Neural progenitor cell (in vitro differentiated cells): ENCODE data around the gene PPP6R3. TPM values are rescaled to one million over a fixed set of nuclear protein-coding genes. Genes with fewer than 3 reads are reported as not detected.

Source experiments
- DNase-seq: peaks from one replicate; pipeline ENCODE4 v3.0.0-alpha.2; 2016; ENCODE audit warnings: low spot score
- H2AFZ ChIP-seq: fragments of 200-600 bp; sonication (generic); replicated peaks from 2 replicates; pipeline ENCODE4 v1.6.1; 2016; ENCODE audit warnings: antibody characterized with exemption
- H3F3A ChIP-seq: fragments of 200-600 bp; sonication (generic); 2 replicates; pipeline ENCODE4 v1.6.1; 2016; ENCODE audit warnings: antibody characterized with exemption, low read depth
- H3K27ac ChIP-seq: fragments of 200-600 bp; sonication (generic); 2 replicates; pipeline ENCODE4 v1.5.1; 2016; ENCODE audit warnings: mild to moderate bottlenecking
- H3K27me3 ChIP-seq: fragments of 200-600 bp; sonication (generic); 2 replicates; pipeline ENCODE4 v1.6.1; 2016; ENCODE audit warnings: mild to moderate bottlenecking, moderate library complexity
- H3K36me3 ChIP-seq: fragments of 200-600 bp; sonication (generic); 2 replicates; pipeline ENCODE4 v1.5.1; 2016
- H3K4me1 ChIP-seq: fragments of 200-600 bp; sonication (generic); 2 replicates; pipeline ENCODE4 v1.6.1; 2016; ENCODE audit warnings: mixed run types
- H3K4me2 ChIP-seq: fragments of 200-600 bp; sonication (generic); 2 replicates; pipeline ENCODE4 v1.6.1; 2016
- H3K4me3 ChIP-seq: fragments of 200-600 bp; sonication (generic); 2 replicates; pipeline ENCODE4 v1.5.1; 2016
- H3K79me2 ChIP-seq: fragments of 200-600 bp; sonication (generic); 2 replicates; pipeline ENCODE4 v1.6.1; 2016; ENCODE audit warnings: low read depth
- H3K9ac ChIP-seq: fragments of 200-600 bp; sonication (generic); 2 replicates; pipeline ENCODE4 v1.6.1; 2016
- H3K9me3 ChIP-seq: fragments of 200-600 bp; sonication (generic); 2 replicates; pipeline ENCODE4 v1.5.1; 2016; ENCODE audit warnings: low read depth
- H4K20me1 ChIP-seq: fragments of 200-600 bp; sonication (generic); 2 replicates; pipeline ENCODE4 v1.6.1; 2016; ENCODE audit warnings: low read depth
- H3K27ac Mint-ChIP-seq: 3 replicates; pipeline ENCODE4 v1.8.0; 2021; ENCODE audit warnings: mixed read lengths
- H3K27me3 Mint-ChIP-seq: 2 replicates; pipeline ENCODE4 v1.8.0; 2022; ENCODE audit warnings: low read depth, mild to moderate bottlenecking, inconsistent platforms, moderate library complexity, mixed read lengths; ENCODE audit not compliant: insufficient read depth
- H3K36me3 Mint-ChIP-seq: 3 replicates; pipeline ENCODE4 v1.8.0; 2021; ENCODE audit warnings: mixed read lengths
- H3K4me1 Mint-ChIP-seq: 3 replicates; pipeline ENCODE4 v1.8.0; 2021; ENCODE audit warnings: mixed read lengths
- H3K4me3 Mint-ChIP-seq: 3 replicates; pipeline ENCODE4 v1.8.0; 2021; ENCODE audit warnings: mild to moderate bottlenecking, moderate library complexity, mixed read lengths
- H3K9me3 Mint-ChIP-seq: 3 replicates; pipeline ENCODE4 v1.8.0; 2020; ENCODE audit warnings: mixed read lengths
- EZH2 ChIP-seq: fragments of 200-600 bp; sonication (generic); IDR thresholded peaks from 2 replicates; pipeline ENCODE4 v1.6.1; 2017; ENCODE audit warnings: antibody characterized with exemption, mild to moderate bottlenecking, moderate library complexity
- EZH2phosphoT487 ChIP-seq: fragments of 200-600 bp; sonication (generic); IDR thresholded peaks from 2 replicates; pipeline ENCODE4 v1.6.1; 2017; ENCODE audit warnings: antibody characterized with exemption
- total RNA-seq: library from RNA; depleted of rRNA; stranded (reverse); fragments of >200 nt; gene quantifications from 2 replicates; pipeline ENCODE4 v1.2.3, GENCODE V29; 2015; ENCODE audit warnings: low replicate concordance
- TF ChIP-seq, protein P1 (sequence below): fragments of 200-600 bp; sonication (generic); IDR thresholded peaks from 2 replicates; pipeline ENCODE4 v1.5.1; 2017; ENCODE audit warnings: antibody characterized with exemption, mild to moderate bottlenecking

Gene PPP6R3
- total RNA-seq, 1 donor from 2014 or later: 197 TPM

DNA sequence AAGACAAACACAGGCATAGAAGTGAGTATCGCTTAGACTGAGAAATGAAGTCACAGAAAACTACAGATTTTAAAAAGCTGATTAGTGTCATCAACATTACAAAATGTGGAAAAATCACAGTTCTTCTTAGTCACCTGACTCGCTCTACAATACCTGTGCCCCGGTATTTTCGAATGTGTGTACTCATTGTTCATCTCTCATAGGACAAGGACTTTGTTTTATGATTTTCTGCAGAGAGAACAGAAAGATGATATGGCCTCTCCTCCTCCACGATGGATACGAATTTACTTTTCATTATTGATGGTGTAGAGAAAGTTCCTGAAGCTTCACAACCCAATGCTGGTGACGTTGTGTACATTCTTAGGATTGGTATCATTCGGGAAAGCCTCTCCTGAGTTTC is 194.4 kb downstream of the PPP6R3 start:
- H3K27me3 ChIP-seq: no peaks in the 10 kb centered on the region
- TF ChIP-seq EZH2phosphoT487 (no peak), EZH2 (no peak)
- TF ChIP-seq, protein P1, sequence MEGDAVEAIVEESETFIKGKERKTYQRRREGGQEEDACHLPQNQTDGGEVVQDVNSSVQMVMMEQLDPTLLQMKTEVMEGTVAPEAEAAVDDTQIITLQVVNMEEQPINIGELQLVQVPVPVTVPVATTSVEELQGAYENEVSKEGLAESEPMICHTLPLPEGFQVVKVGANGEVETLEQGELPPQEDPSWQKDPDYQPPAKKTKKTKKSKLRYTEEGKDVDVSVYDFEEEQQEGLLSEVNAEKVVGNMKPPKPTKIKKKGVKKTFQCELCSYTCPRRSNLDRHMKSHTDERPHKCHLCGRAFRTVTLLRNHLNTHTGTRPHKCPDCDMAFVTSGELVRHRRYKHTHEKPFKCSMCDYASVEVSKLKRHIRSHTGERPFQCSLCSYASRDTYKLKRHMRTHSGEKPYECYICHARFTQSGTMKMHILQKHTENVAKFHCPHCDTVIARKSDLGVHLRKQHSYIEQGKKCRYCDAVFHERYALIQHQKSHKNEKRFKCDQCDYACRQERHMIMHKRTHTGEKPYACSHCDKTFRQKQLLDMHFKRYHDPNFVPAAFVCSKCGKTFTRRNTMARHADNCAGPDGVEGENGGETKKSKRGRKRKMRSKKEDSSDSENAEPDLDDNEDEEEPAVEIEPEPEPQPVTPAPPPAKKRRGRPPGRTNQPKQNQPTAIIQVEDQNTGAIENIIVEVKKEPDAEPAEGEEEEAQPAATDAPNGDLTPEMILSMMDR: no peak
- H3K9ac ChIP-seq: no peak overlapping the region
- H4K20me1 ChIP-seq: no peaks in the 10 kb centered on the region
- H3K9me3 Mint-ChIP-seq: peaks cover 11% of the 10 kb centered on the region
- H3K36me3 ChIP-seq: no peaks in the 10 kb centered on the region
- peaks cover 5% of the 10 kb centered on the region for H3K27me3 Mint-ChIP-seq
- H2AFZ ChIP-seq: no peak overlapping the region
- no peak overlapping the region for H3K27ac ChIP-seq
- H3K9me3 ChIP-seq: no peaks in the 10 kb centered on the region
- H3K4me3 ChIP-seq: no peak overlapping the region
- H3K27ac Mint-ChIP-seq: no peak overlapping the region
- no peak overlapping the region for H3K4me2 ChIP-seq
- no peak overlapping the region for H3K4me3 Mint-ChIP-seq
- H3F3A ChIP-seq: no peaks in the 10 kb centered on the region
- no peak for DNase-seq
- H3K4me1 ChIP-seq: no peaks in the 10 kb centered on the region
- H3K79me2 ChIP-seq: no peaks in the 10 kb centered on the region
- H3K36me3 Mint-ChIP-seq: no peaks in the 10 kb centered on the region
- H3K4me1 Mint-ChIP-seq: peaks cover 8% of the 10 kb centered on the region

DNA sequence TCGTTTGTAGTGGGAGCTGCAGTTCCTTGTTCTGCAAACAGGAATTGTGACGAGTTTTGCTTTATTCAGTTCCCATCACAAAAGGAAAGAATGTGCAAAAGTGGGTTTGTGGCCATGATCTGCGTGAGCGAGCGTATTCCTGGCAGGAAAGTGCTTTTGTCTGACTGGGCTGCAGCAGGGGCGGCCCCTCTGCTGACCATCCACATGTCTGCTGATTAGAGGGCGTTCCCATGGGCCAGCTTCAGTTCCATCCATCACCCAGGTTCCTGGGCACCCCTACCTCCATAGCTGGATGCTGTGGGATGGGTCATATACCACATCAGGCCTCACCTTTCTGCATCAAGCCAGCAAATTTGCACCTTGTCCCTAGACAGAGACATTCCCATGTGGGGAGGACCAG is 194.9 kb downstream of the PPP6R3 start:
- H3K9me3 ChIP-seq: no peaks in the 10 kb centered on the region
- H3K27me3 Mint-ChIP-seq: peaks cover 6% of the 10 kb centered on the region
- H3K36me3 Mint-ChIP-seq: no peaks in the 10 kb centered on the region
- no peaks in the 10 kb centered on the region for H3K27me3 ChIP-seq
- no peak overlapping the region for H3K27ac ChIP-seq
- H3K4me1 ChIP-seq: no peaks in the 10 kb centered on the region
- H3K4me2 ChIP-seq: no peak overlapping the region
- H3K36me3 ChIP-seq: no peaks in the 10 kb centered on the region
- H3K4me3 ChIP-seq: no peak overlapping the region
- no peak for DNase-seq
- peaks cover 11% of the 10 kb centered on the region for H3K9me3 Mint-ChIP-seq
- H3K9ac ChIP-seq: no peak overlapping the region
- H2AFZ ChIP-seq: no peak overlapping the region
- H3K4me1 Mint-ChIP-seq: peaks cover 8% of the 10 kb centered on the region
- H3F3A ChIP-seq: no peaks in the 10 kb centered on the region
- H3K27ac Mint-ChIP-seq: no peak overlapping the region
- TF ChIP-seq EZH2 (no peak), EZH2phosphoT487 (no peak)
- TF ChIP-seq, protein P1: no peak
- H3K79me2 ChIP-seq: no peaks in the 10 kb centered on the region
- no peak overlapping the region for H3K4me3 Mint-ChIP-seq
- no peaks in the 10 kb centered on the region for H4K20me1 ChIP-seq

DNA sequence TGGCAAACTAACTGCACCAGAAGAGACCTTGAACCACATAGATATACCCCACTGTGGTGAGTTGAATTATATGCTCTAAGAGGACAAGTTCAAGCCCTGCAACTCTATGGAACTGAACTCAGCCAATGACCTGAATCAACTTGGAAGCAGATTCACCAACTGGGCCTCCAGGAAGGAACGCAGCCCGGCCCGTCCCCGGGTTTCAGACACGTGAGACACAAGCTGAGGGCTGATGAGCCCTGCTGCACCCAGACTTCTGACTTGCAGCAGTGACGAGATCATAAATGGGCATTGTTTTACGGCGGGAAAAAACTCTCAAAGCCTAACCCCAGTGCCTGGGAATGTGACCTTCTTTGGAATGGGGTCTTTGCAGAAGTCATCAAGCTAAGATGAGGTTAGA is 195.3 kb downstream of the PPP6R3 start:
- Histone ChIP-seq H3K4me1 (no peaks in the 10 kb centered on the region), H3K79me2 (no peaks in the 10 kb centered on the region), H2AFZ (no peak overlapping the region), H3K9ac (no peak overlapping the region), H4K20me1 (no peaks in the 10 kb centered on the region), H3K27me3 (no peaks in the 10 kb centered on the region), H3K4me3 (no peak overlapping the region), H3K36me3 (no peaks in the 10 kb centered on the region), H3F3A (no peaks in the 10 kb centered on the region), H3K27ac (no peak overlapping the region), H3K4me2 (no peak overlapping the region), H3K9me3 (no peaks in the 10 kb centered on the region)
- peaks cover 8% of the 10 kb centered on the region for H3K27me3 Mint-ChIP-seq
- DNase-seq: no peak
- TF ChIP-seq, protein P1: no peak
- TF ChIP-seq EZH2phosphoT487 (no peak), EZH2 (no peak)
- H3K9me3 Mint-ChIP-seq: peaks cover 11% of the 10 kb centered on the region
- peaks cover 8% of the 10 kb centered on the region for H3K4me1 Mint-ChIP-seq
- no peak overlapping the region for H3K4me3 Mint-ChIP-seq
- no peaks in the 10 kb centered on the region for H3K36me3 Mint-ChIP-seq
- H3K27ac Mint-ChIP-seq: no peak overlapping the region
